ENCODE data around the gene RCOR2.
A peak's percentile ranks its signal among the peaks of the same experiment; 100 is the strongest.
"Not testable (repeated sequence)": the region's sequence is repeated elsewhere in the genome, so short reads cannot be mapped to it uniquely, and the experiment has no call there.

Gene RCOR2

DNA sequence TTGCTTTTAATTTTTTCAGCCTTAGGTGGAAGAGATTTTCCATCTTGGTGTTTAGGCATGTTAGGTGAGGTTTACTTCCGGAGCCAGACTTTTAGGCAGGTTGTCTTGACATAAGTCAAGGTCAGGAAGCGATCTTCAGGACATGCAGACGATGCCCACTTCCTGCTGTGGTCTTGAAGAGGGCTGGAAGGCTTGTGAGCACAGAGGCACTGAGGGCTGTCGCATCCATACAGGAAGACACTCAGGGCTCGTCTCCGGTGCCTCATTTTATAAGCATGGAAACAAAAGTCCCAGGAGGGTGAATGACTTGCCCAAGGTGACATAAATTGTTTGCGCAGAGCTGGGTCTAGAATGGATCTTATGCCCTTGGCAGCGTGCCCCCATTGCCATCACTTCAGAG lies 47.3 kb downstream of the RCOR2 start:
- Histone ChIP-seq H3K4me3 (ENCODE audit: low read depth in 1 of 2, low read length in 1 of 2) (peak overlapping the region in 1 of 2 experiments; percentile 11), H3K4me1 (ENCODE audit: control insufficient read depth in 1 of 2, insufficient read depth in 1 of 2, low read depth in 1 of 2, low read length in 1 of 2) (peaks cover 100% of the 10 kb centered on the region in 2 experiments), H3K27ac (peak overlapping the region; percentile 84), H3K36me3 (peaks cover 8% of the 10 kb centered on the region), H3K27me3 (no peaks in the 10 kb centered on the region), H3K9me3 (no peaks in the 10 kb centered on the region)
- TF ChIP-seq, protein P1, sequence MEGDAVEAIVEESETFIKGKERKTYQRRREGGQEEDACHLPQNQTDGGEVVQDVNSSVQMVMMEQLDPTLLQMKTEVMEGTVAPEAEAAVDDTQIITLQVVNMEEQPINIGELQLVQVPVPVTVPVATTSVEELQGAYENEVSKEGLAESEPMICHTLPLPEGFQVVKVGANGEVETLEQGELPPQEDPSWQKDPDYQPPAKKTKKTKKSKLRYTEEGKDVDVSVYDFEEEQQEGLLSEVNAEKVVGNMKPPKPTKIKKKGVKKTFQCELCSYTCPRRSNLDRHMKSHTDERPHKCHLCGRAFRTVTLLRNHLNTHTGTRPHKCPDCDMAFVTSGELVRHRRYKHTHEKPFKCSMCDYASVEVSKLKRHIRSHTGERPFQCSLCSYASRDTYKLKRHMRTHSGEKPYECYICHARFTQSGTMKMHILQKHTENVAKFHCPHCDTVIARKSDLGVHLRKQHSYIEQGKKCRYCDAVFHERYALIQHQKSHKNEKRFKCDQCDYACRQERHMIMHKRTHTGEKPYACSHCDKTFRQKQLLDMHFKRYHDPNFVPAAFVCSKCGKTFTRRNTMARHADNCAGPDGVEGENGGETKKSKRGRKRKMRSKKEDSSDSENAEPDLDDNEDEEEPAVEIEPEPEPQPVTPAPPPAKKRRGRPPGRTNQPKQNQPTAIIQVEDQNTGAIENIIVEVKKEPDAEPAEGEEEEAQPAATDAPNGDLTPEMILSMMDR (IDR thresholded peaks at IDR 0.05), result no peak

DNA sequence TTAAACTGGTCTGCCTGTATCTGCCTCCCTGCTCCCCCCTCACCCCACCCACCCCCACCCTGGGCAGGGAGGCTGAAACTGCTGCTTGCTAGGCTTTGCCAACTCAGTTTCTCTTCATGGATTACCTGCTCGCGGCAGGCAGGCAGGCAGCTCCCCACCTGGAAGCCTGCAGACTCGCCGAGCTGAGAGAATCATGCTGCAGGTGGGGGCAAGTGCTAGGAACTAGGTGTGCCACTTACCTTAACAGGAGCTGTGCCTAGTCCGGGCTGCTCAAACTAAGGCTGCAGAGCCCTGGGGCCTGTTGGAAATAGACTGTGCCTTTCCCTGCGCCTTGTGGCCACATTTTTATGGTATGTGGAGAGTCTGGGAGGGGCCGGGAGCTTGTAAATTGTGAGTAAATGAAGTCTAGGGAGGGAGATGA lies 47.8 kb downstream of the RCOR2 start:
- peak overlapping the region; percentile 84 for H3K27ac ChIP-seq

DNA sequence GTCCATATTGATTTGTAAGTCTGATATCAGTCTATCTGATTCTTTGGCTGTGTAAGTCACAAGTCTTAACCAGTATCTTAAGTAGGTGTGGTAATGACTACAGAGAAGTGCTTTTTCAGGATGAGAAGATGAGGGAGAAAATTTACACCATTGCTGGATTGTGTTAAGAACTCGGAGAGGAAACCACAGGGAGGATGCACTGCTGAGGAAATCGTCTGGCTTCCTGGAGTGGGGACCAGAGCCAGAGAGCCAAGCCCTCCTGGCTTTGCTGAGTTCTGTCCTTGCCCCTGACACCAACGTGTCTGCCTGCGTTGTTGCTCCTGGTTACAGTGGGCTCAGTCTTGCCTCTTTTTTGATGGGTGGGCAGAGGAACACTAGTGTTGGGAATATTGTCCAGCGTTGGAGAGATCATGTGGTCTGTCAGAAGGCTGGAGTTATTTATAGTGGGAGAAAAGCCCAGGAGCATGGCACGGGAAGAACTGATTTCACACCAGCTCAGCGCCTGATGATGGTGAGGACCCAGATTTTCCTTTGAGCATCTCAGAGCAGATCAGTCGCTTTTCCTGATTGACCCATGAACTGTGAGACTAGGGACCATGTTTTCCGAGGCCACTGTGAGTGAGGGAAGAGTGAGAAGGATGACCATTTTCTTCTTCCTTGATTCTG lies 48.4 kb downstream of the RCOR2 start:
- peak overlapping the region; percentile 84 for H3K27ac ChIP-seq
- no peaks in the 10 kb centered on the region for H3K27me3 ChIP-seq
- TF ChIP-seq, protein P1 (IDR thresholded peaks at IDR 0.05), result no peak
- H3K4me1 ChIP-seq (ENCODE audit: control insufficient read depth in 1 of 2, insufficient read depth in 1 of 2, low read depth in 1 of 2, low read length in 1 of 2), result peaks cover 99 to 100% of the 10 kb centered on the region in 2 experiments
- peak overlapping the region; percentile 11 to 26 for H3K4me3 ChIP-seq (ENCODE audit: low read depth in 1 of 2, low read length in 1 of 2)
- no peaks in the 10 kb centered on the region for H3K9me3 ChIP-seq
- peaks cover 8% of the 10 kb centered on the region for H3K36me3 ChIP-seq

More for the DNA sequence above, 47.8 kb downstream of the RCOR2 start:
- Histone ChIP-seq H3K9me3 (no peaks in the 10 kb centered on the region), H3K27me3 (no peaks in the 10 kb centered on the region), H3K4me3 (ENCODE audit: low read depth in 1 of 2, low read length in 1 of 2) (peak overlapping the region in 1 of 2 experiments; percentile 11), H3K36me3 (peaks cover 8% of the 10 kb centered on the region), H3K4me1 (ENCODE audit: control insufficient read depth in 1 of 2, insufficient read depth in 1 of 2, low read depth in 1 of 2, low read length in 1 of 2) (peaks cover 100% of the 10 kb centered on the region in 2 experiments)
- TF ChIP-seq, protein P1 (IDR thresholded peaks at IDR 0.05), result no peak

DNA sequence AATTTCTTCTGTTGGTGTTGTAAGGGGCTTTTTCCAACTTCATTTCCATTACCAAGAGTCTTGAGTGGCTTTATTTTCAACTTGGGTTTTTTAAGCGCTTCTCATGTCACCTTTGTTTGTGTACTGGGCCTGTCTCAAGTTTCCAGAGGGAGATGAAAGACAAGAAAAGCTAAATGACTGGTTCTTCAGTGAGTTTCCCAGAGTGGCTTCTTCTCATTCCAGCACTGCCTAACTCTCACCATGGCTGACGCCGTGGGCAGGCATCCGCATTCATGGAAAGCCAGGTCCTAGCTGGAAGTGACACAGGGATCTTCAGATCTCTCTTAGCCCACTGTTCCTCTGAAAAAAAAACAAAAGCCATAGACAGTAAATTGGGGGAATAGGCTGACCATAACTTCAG lies 49.5 kb downstream of the RCOR2 start:
- Histone ChIP-seq H3K36me3 (peaks cover 8% of the 10 kb centered on the region), H3K27ac (peak overlapping the region; percentile 84), H3K4me3 (ENCODE audit: low read depth in 1 of 2, low read length in 1 of 2) (peak overlapping the region in 1 of 2 experiments; percentile 11), H3K27me3 (no peaks in the 10 kb centered on the region), H3K4me1 (ENCODE audit: control insufficient read depth in 1 of 2, insufficient read depth in 1 of 2, low read depth in 1 of 2, low read length in 1 of 2) (peaks cover 98 to 100% of the 10 kb centered on the region in 2 experiments), H3K9me3 (no peaks in the 10 kb centered on the region)
- TF ChIP-seq, protein P1 (IDR thresholded peaks at IDR 0.05), result no peak

DNA sequence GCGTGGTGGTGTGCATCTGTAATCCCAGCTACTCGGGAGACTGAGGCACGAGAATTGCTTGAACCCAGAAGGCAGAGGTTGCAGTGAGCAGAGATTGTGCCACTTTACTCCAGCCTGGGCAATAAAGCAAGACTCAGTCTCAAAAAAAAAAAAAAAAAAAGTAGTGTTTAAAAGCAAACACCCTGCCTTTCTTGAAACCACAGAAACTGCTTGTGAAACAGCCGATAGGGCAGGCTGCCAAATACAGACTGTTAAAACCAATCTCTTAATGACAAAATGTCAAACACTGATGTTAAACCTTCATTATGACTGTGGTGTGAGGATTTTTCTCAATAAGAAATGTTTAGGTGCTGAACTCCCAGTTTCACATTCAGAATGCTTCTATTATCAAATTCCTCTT lies 50.8 kb downstream of the RCOR2 start:
- Histone ChIP-seq H3K4me3 (ENCODE audit: low read depth in 1 of 2, low read length in 1 of 2) (peak overlapping the region; percentile 12 to 43), H3K9me3 (no peaks in the 10 kb centered on the region), H3K27me3 (no peaks in the 10 kb centered on the region), H3K4me1 (ENCODE audit: control insufficient read depth in 1 of 2, insufficient read depth in 1 of 2, low read depth in 1 of 2, low read length in 1 of 2) (peaks cover 90 to 95% of the 10 kb centered on the region in 2 experiments), H3K27ac (peak overlapping the region; percentile 84), H3K36me3 (peaks cover 14% of the 10 kb centered on the region)
- TF ChIP-seq, protein P1 (IDR thresholded peaks at IDR 0.05), result no peak

DNA sequence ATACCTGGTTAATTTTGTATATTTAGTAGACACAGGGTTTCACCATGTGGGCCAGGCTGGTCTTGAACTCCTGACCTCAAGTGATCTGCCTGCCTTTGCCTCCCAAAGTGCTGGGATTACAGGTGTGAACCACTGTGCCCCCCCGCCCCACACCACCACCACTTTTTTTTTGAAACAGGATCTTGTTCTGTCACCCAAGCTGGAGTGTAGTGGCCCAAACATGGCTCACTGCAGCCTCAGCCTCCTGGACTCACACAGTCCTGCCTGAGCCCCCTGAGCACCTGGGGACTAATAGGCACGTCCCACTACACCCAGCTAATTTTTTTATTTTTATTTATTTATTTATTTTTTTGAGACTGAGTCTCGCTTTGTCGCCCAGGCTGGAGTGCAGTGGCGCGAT lies 53.3 kb downstream of the RCOR2 start:
- H3K27ac ChIP-seq, result peak overlapping the region; percentile 84
- H3K36me3 ChIP-seq, result peaks cover 14% of the 10 kb centered on the region
- not testable (repeated sequence) for H3K4me3 ChIP-seq (ENCODE audit: low read depth in 1 of 2, low read length in 1 of 2); H3K9me3 ChIP-seq; H3K27me3 ChIP-seq
- peaks cover 87 to 95% of the 10 kb centered on the region in 2 experiments for H3K4me1 ChIP-seq (ENCODE audit: control insufficient read depth in 1 of 2, insufficient read depth in 1 of 2, low read depth in 1 of 2, low read length in 1 of 2)

All from neutrophil (primary cell).